GM23338 (cell line): ENCODE measurements around the gene MPL. TPM values are rescaled to one million over a fixed set of nuclear protein-coding genes. Genes with fewer than 3 reads are reported as not detected.

ENCODE experiments used
- ATAC-seq: fragments of 200-7000 bp; cut with Tn5 transposase; 3 replicates; pipeline ENCODE4 v1.9.1; 2020
- DNase-seq: peaks from one replicate; pipeline ENCODE4 v3.0.0-alpha.2; 2015; ENCODE audit warnings: low spot score
- H2AFZ ChIP-seq: fragments of 200-600 bp; sonication (generic); 2 replicates; pipeline ENCODE4 v1.8.0; 2016; ENCODE audit warnings: antibody characterized with exemption, mild to moderate bottlenecking, moderate library complexity
- H3F3A ChIP-seq: fragments of 200-600 bp; sonication (generic); replicated peaks from 2 replicates; pipeline ENCODE4 v1.8.0; 2017; ENCODE audit warnings: antibody characterized with exemption, mixed run types, low read depth
- H3K27ac ChIP-seq: fragments of 200-600 bp; sonication (generic); 2 replicates; pipeline ENCODE4 v1.6.1; 2016; ENCODE audit warnings: low read depth
- H3K27me3 ChIP-seq: fragments of 200-600 bp; sonication (generic); 2 replicates; pipeline ENCODE4 v1.8.0; 2016; ENCODE audit warnings: mild to moderate bottlenecking, mixed run types, moderate library complexity; ENCODE audit not compliant: insufficient read depth
- H3K36me3 ChIP-seq: fragments of 200-600 bp; sonication (generic); 2 replicates; pipeline ENCODE4 v1.8.0; 2016; ENCODE audit warnings: mild to moderate bottlenecking; ENCODE audit not compliant: insufficient read depth
- H3K4me1 ChIP-seq: fragments of 200-600 bp; sonication (generic); 2 replicates; pipeline ENCODE4 v1.8.0; 2016; ENCODE audit warnings: mild to moderate bottlenecking, moderate library complexity; ENCODE audit not compliant: insufficient read depth
- H3K4me2 ChIP-seq: fragments of 200-600 bp; sonication (generic); 2 replicates; pipeline ENCODE4 v1.7.1; 2017; ENCODE audit warnings: mixed run types
- H3K4me3 ChIP-seq: fragments of 200-600 bp; sonication (generic); 2 replicates; pipeline ENCODE4 v1.6.1; 2016; ENCODE audit warnings: mixed run types
- H3K79me2 ChIP-seq: fragments of 200-600 bp; sonication (generic); replicated peaks from 2 replicates; pipeline ENCODE4 v1.8.0; 2017; ENCODE audit warnings: mild to moderate bottlenecking; ENCODE audit not compliant: insufficient read depth
- H3K9me2 ChIP-seq: fragments of 200-600 bp; sonication (generic); 2 replicates; pipeline ENCODE4 v1.8.0; 2017; ENCODE audit not compliant: insufficient read depth
- H4K20me1 ChIP-seq: fragments of 200-600 bp; sonication (generic); replicated peaks from 2 replicates; pipeline ENCODE4 v1.8.0; 2017; ENCODE audit warnings: mild to moderate bottlenecking; ENCODE audit not compliant: insufficient read depth
- H3K27ac Mint-ChIP-seq: 2 replicates; pipeline ENCODE4 v1.8.0; 2020; ENCODE audit warnings: inconsistent platforms, mild to moderate bottlenecking, moderate library complexity, mixed read lengths
- H3K27me3 Mint-ChIP-seq: 3 replicates; pipeline ENCODE4 v1.8.0; 2022; ENCODE audit warnings: low read depth, mild to moderate bottlenecking, moderate library complexity, mixed read lengths, inconsistent platforms; ENCODE audit not compliant: insufficient read depth, poor library complexity
- H3K36me3 Mint-ChIP-seq: 3 replicates; pipeline ENCODE4 v1.8.0; 2021; ENCODE audit warnings: low read depth, mild to moderate bottlenecking, inconsistent platforms, moderate library complexity, mixed read lengths
- H3K4me1 Mint-ChIP-seq: 3 replicates; pipeline ENCODE4 v1.8.0; 2020; ENCODE audit warnings: mild to moderate bottlenecking, inconsistent platforms, mixed read lengths
- H3K4me3 Mint-ChIP-seq: 3 replicates; pipeline ENCODE4 v1.8.0; 2021; ENCODE audit warnings: moderate library complexity, mild to moderate bottlenecking, inconsistent platforms, mixed read lengths
- H3K9me3 Mint-ChIP-seq: 3 replicates; pipeline ENCODE4 v1.8.0; 2020; ENCODE audit warnings: moderate library complexity, mild to moderate bottlenecking, inconsistent platforms, mixed read lengths
- CREB1 ChIP-seq: fragments of 250-450 bp; sonication (Bioruptor Pico); IDR thresholded peaks from 2 replicates; pipeline ENCODE4 v1.5.0; 2020; ENCODE audit warnings: low read depth, mild to moderate bottlenecking, moderate library complexity
- CTCF ChIP-seq, 2 experiments: fragments of 200-600 bp in 1 of 2; sonication (generic) in 1 of 2; conservative IDR thresholded peaks; 2 replicates each; pipeline versions ENCODE4 v1.5.1 to v1.6.1; 2016 to 2017; ENCODE audit warnings: antibody characterized with exemption in 2 of 2, low read depth in 2 of 2, mild to moderate bottlenecking in 2 of 2, moderate library complexity in 1 of 2
- ETS1 ChIP-seq: IDR thresholded peaks from 2 replicates; pipeline ENCODE4 v1.6.1; 2016; ENCODE audit warnings: antibody characterized with exemption
- EZH2 ChIP-seq: fragments of 200-600 bp; sonication (generic); IDR thresholded peaks from one replicate; pipeline ENCODE4 v1.8.0; 2017; ENCODE audit warnings: antibody characterized with exemption, mild to moderate bottlenecking, low read depth; ENCODE audit not compliant: unreplicated experiment
- EZH2phosphoT487 ChIP-seq: fragments of 200-600 bp; sonication (generic); IDR thresholded peaks from one replicate; pipeline ENCODE4 v1.8.1; 2018; ENCODE audit warnings: antibody characterized with exemption; ENCODE audit not compliant: unreplicated experiment
- JUNB ChIP-seq: IDR thresholded peaks from one replicate; pipeline ENCODE4 v1.6.1; 2016; ENCODE audit warnings: antibody characterized with exemption; ENCODE audit not compliant: unreplicated experiment
- NANOG ChIP-seq: IDR thresholded peaks from 2 replicates; pipeline ENCODE4 v1.6.1; 2016; ENCODE audit warnings: antibody characterized with exemption, borderline replicate concordance
- POLR2AphosphoS5 ChIP-seq: IDR thresholded peaks from 2 replicates; pipeline ENCODE4 v1.6.1; 2016; ENCODE audit warnings: antibody characterized with exemption, low read depth
- REST ChIP-seq: IDR thresholded peaks from one replicate; pipeline ENCODE4 v1.6.1; 2018; ENCODE audit warnings: antibody characterized with exemption; ENCODE audit not compliant: unreplicated experiment
- STAT1 ChIP-seq: IDR thresholded peaks from one replicate; pipeline ENCODE4 v1.6.1; 2016; ENCODE audit warnings: antibody characterized with exemption; ENCODE audit not compliant: unreplicated experiment
- ZNF114 ChIP-seq: fragments of 250-450 bp; sonication (Bioruptor Pico); IDR thresholded peaks from 2 replicates; pipeline ENCODE4 v1.5.0; 2020; ENCODE audit warnings: mild to moderate bottlenecking, moderate library complexity
- ZNF331 ChIP-seq: fragments of 250-450 bp; sonication (Bioruptor Pico); IDR thresholded peaks from 2 replicates; pipeline ENCODE4 v1.5.0; 2020; ENCODE audit warnings: low read depth, mild to moderate bottlenecking, moderate library complexity
- ZNF462 ChIP-seq: fragments of 250-450 bp; sonication (Bioruptor Pico); IDR thresholded peaks from 2 replicates; pipeline ENCODE4 v1.5.0; 2020; ENCODE audit warnings: mild to moderate bottlenecking, moderate library complexity
- polyA plus RNA-seq: library from polyadenylated mRNA; unstranded; fragments of >200 nt; fragmentation: Nextera tagmentation; extraction: Ambion mirVana; gene quantifications from 2 replicates; pipeline ENCODE4 v1.2.1, GENCODE V29; 2016
- total RNA-seq: library from RNA; depleted of rRNA; stranded (reverse); fragments of >200 nt; shearing (Covaris generic); gene quantifications from 2 replicates; pipeline ENCODE4 v1.2.3, GENCODE V29; 2014

Gene MPL
- total and polyA plus RNA-seq, 2 experiments from 2014 or later = not detected

- Histone ChIP-seq H3K79me2 (no peaks in the 10 kb centered on the region), H3K4me3 (no peak overlapping the region), H2AFZ (no peak overlapping the region), H3F3A (no peaks in the 10 kb centered on the region), H3K4me2 (no peak overlapping the region), H3K27me3 (no peaks in the 10 kb centered on the region), H3K27ac (no peak overlapping the region), H4K20me1 (no peaks in the 10 kb centered on the region), H3K36me3 (no peaks in the 10 kb centered on the region), H3K9me2 (no peaks in the 10 kb centered on the region), H3K4me1 (peaks cover 11% of the 10 kb centered on the region)
- Mint-ChIP-seq H3K27ac (no peak overlapping the region), H3K27me3 (peaks cover 15% of the 10 kb centered on the region), H3K4me1 (peaks cover 25% of the 10 kb centered on the region), H3K36me3 (no peaks in the 10 kb centered on the region; the same call in 2 of the 3 replicates), H3K9me3 (no peaks in the 10 kb centered on the region), H3K4me3 (no peak overlapping the region)
- DNase-seq = no peak
- TF ChIP-seq ZNF114 (CRISPR knock-in tag) (no peak), CREB1 (CRISPR knock-in tag) (no peak), ZNF462 (no peak), EZH2 (no peak), JUNB (no peak), ZNF331 (CRISPR knock-in tag) (no peak), NANOG (no peak), ETS1 (no peak), POLR2AphosphoS5 (no peak), EZH2phosphoT487 (no peak), REST (no peak), STAT1 (no peak), CTCF (conservative IDR thresholded peaks at IDR 0.05; ENCODE audit: low read depth in 2 of 2) (no peak)
- no peak for ATAC-seq
Observed at GRCh38 chr1:43302201-43302600, 35.4 kb upstream of the MPL start.
